ENCODE results near the gene NPAS4.
"Not testable (repeated sequence)": the region's sequence is repeated elsewhere in the genome, so short reads cannot be mapped to it uniquely, and the experiment has no call there.

DNA sequence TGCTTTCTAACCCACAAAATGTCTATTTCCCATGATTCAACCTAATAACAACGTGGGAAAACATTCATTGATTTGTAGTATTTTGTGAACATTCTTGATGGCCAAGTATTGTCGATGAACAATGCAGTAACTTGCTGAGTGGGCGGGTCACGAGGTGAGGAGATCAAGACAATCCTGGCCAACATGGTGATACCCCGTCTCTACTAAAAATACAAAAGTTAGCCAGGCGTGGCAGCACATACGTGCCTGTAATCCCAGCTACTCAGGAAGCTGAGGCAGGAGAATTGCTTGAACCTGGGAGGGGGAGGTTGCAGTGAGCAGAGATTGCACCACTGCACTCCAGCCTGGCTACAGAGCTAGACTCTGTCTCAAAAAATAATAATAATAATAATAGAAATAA lies 40.6 kb upstream of the NPAS4 start:
- not testable (repeated sequence) for TF ChIP-seq SNAI2, ZFP3 (CRISPR knock-in tag; IDR thresholded peaks at IDR 0.05)
- TF ChIP-seq, protein P1, sequence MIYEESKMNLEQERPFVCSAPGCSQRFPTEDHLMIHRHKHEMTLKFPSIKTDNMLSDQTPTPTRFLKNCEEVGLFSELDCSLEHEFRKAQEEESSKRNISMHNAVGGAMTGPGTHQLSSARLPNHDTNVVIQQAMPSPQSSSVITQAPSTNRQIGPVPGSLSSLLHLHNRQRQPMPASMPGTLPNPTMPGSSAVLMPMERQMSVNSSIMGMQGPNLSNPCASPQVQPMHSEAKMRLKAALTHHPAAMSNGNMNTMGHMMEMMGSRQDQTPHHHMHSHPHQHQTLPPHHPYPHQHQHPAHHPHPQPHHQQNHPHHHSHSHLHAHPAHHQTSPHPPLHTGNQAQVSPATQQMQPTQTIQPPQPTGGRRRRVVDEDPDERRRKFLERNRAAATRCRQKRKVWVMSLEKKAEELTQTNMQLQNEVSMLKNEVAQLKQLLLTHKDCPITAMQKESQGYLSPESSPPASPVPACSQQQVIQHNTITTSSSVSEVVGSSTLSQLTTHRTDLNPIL (CRISPR knock-in tag; IDR thresholded peaks at IDR 0.05; ENCODE audit: low read depth) = not testable (repeated sequence)
- TF ChIP-seq, protein P2, sequence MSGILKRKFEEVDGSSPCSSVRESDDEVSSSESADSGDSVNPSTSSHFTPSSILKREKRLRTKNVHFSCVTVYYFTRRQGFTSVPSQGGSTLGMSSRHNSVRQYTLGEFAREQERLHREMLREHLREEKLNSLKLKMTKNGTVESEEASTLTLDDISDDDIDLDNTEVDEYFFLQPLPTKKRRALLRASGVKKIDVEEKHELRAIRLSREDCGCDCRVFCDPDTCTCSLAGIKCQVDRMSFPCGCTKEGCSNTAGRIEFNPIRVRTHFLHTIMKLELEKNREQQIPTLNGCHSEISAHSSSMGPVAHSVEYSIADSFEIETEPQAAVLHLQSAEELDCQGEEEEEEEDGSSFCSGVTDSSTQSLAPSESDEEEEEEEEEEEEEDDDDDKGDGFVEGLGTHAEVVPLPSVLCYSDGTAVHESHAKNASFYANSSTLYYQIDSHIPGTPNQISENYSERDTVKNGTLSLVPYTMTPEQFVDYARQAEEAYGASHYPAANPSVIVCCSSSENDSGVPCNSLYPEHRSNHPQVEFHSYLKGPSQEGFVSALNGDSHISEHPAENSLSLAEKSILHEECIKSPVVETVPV (CRISPR knock-in tag; IDR thresholded peaks at IDR 0.05) = not testable (repeated sequence)

All from SK-N-SH treated with all-trans-retinoic acid at 6 μM for 48 hours (cell line).